WTC11 (cell line): ENCODE data around the gene HDHD2.

Experiments
- ETV6 ChIP-seq: sonication (generic); formaldehyde crosslinking; IDR thresholded peaks from 2 replicates; pipeline ENCODE4 v1.8.1; 2022; ENCODE audit warnings: mild to moderate bottlenecking, missing genetic modification reagents
- FOXK1 ChIP-seq: sonication (generic); formaldehyde crosslinking; IDR thresholded peaks from 2 replicates; pipeline ENCODE4 v1.8.0; 2022; ENCODE audit warnings: mild to moderate bottlenecking, moderate library complexity, missing genetic modification reagents
- JUN ChIP-seq: sonication (generic); formaldehyde crosslinking; IDR thresholded peaks from 2 replicates; pipeline ENCODE4 v1.8.0; 2023; ENCODE audit warnings: mild to moderate bottlenecking, missing genetic modification reagents
- ZNF232 ChIP-seq: sonication (generic); formaldehyde crosslinking; IDR thresholded peaks from 2 replicates; pipeline ENCODE4 v1.8.0; 2022; ENCODE audit warnings: mild to moderate bottlenecking, missing genetic modification reagents
- TF ChIP-seq, protein P1 (sequence below): sonication (generic); formaldehyde crosslinking; IDR thresholded peaks from 2 replicates; pipeline ENCODE4 v1.8.1; 2023; ENCODE audit warnings: mild to moderate bottlenecking, missing genetic modification reagents, moderate library complexity
- TF ChIP-seq, protein P2 (sequence below): sonication (generic); formaldehyde crosslinking; IDR thresholded peaks from 2 replicates; pipeline ENCODE4 v1.8.0; 2022; ENCODE audit warnings: mild to moderate bottlenecking, missing genetic modification reagents
- TF ChIP-seq, protein P3 (sequence below): sonication (generic); formaldehyde crosslinking; conservative IDR thresholded peaks from 2 replicates; pipeline ENCODE4 v1.8.1; 2023; ENCODE audit warnings: mild to moderate bottlenecking, low read depth, missing genetic modification reagents, moderate library complexity
- TF ChIP-seq, protein P4 (sequence below): sonication (generic); formaldehyde crosslinking; IDR thresholded peaks from 2 replicates; pipeline ENCODE4 v1.8.1; 2022; ENCODE audit warnings: mild to moderate bottlenecking, moderate library complexity, missing genetic modification reagents
- TF ChIP-seq, protein P5 (sequence below): sonication (generic); formaldehyde crosslinking; IDR thresholded peaks from 2 replicates; pipeline ENCODE4 v1.8.1; 2022; ENCODE audit warnings: low read depth, missing genetic modification reagents, borderline replicate concordance
- TF ChIP-seq, protein P6 (sequence below): fragments of 200-600 bp; IDR thresholded peaks from 2 replicates; pipeline ENCODE4 v1.8.0; 2022; ENCODE audit warnings: antibody characterized with exemption

DNA sequence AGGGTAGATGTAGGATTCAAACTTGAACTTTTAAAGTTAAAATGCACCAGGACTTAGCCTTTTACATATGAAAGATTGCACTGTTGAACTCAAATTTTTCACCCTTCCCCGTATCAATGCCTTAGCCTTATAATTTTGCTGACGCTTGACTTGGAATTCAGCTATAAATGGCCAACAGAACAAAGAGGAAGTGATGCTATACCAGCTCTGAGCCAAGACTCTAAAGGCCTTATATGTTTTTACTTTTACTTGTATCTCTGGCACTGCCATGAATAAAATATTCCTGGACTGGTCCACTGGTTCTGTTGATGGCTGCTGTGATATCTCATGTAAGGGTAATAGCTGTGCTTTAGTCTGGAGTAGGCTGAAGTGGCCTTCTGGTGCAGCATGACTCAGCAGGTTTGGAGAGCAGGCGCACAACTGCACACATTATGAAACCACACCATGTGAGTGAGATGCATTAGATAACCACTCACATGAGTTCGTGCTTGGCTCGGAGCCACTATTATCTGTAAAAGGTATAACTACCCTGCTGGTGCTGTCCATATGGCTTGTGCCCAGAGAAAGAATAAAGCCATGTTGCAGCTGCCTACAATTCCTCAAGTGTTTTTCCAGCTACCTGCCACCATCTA, 34.2 kb upstream of the HDHD2 start:
- TF ChIP-seq, protein P1, sequence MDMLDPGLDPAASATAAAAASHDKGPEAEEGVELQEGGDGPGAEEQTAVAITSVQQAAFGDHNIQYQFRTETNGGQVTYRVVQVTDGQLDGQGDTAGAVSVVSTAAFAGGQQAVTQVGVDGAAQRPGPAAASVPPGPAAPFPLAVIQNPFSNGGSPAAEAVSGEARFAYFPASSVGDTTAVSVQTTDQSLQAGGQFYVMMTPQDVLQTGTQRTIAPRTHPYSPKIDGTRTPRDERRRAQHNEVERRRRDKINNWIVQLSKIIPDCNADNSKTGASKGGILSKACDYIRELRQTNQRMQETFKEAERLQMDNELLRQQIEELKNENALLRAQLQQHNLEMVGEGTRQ (CRISPR knock-in tag) = no peak
- TF ChIP-seq FOXK1 (CRISPR knock-in tag) = no peak
- TF ChIP-seq, protein P2, sequence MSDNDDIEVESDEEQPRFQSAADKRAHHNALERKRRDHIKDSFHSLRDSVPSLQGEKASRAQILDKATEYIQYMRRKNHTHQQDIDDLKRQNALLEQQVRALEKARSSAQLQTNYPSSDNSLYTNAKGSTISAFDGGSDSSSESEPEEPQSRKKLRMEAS = no peak
- TF ChIP-seq, protein P3, sequence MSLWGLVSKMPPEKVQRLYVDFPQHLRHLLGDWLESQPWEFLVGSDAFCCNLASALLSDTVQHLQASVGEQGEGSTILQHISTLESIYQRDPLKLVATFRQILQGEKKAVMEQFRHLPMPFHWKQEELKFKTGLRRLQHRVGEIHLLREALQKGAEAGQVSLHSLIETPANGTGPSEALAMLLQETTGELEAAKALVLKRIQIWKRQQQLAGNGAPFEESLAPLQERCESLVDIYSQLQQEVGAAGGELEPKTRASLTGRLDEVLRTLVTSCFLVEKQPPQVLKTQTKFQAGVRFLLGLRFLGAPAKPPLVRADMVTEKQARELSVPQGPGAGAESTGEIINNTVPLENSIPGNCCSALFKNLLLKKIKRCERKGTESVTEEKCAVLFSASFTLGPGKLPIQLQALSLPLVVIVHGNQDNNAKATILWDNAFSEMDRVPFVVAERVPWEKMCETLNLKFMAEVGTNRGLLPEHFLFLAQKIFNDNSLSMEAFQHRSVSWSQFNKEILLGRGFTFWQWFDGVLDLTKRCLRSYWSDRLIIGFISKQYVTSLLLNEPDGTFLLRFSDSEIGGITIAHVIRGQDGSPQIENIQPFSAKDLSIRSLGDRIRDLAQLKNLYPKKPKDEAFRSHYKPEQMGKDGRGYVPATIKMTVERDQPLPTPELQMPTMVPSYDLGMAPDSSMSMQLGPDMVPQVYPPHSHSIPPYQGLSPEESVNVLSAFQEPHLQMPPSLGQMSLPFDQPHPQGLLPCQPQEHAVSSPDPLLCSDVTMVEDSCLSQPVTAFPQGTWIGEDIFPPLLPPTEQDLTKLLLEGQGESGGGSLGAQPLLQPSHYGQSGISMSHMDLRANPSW = no peak
- TF ChIP-seq, protein P4, sequence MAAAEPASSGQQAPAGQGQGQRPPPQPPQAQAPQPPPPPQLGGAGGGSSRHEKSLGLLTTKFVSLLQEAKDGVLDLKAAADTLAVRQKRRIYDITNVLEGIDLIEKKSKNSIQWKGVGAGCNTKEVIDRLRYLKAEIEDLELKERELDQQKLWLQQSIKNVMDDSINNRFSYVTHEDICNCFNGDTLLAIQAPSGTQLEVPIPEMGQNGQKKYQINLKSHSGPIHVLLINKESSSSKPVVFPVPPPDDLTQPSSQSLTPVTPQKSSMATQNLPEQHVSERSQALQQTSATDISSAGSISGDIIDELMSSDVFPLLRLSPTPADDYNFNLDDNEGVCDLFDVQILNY (CRISPR knock-in tag) = no peak
- TF ChIP-seq, protein P5, sequence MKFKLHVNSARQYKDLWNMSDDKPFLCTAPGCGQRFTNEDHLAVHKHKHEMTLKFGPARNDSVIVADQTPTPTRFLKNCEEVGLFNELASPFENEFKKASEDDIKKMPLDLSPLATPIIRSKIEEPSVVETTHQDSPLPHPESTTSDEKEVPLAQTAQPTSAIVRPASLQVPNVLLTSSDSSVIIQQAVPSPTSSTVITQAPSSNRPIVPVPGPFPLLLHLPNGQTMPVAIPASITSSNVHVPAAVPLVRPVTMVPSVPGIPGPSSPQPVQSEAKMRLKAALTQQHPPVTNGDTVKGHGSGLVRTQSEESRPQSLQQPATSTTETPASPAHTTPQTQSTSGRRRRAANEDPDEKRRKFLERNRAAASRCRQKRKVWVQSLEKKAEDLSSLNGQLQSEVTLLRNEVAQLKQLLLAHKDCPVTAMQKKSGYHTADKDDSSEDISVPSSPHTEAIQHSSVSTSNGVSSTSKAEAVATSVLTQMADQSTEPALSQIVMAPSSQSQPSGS (CRISPR knock-in tag) = no peak
- TF ChIP-seq, protein P6, sequence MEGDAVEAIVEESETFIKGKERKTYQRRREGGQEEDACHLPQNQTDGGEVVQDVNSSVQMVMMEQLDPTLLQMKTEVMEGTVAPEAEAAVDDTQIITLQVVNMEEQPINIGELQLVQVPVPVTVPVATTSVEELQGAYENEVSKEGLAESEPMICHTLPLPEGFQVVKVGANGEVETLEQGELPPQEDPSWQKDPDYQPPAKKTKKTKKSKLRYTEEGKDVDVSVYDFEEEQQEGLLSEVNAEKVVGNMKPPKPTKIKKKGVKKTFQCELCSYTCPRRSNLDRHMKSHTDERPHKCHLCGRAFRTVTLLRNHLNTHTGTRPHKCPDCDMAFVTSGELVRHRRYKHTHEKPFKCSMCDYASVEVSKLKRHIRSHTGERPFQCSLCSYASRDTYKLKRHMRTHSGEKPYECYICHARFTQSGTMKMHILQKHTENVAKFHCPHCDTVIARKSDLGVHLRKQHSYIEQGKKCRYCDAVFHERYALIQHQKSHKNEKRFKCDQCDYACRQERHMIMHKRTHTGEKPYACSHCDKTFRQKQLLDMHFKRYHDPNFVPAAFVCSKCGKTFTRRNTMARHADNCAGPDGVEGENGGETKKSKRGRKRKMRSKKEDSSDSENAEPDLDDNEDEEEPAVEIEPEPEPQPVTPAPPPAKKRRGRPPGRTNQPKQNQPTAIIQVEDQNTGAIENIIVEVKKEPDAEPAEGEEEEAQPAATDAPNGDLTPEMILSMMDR = no peak
- no peak for TF ChIP-seq JUN (CRISPR knock-in tag)
- no peak for TF ChIP-seq ETV6 (CRISPR knock-in tag)
- TF ChIP-seq ZNF232 (CRISPR knock-in tag) = no peak
